Activated T-cell treated with anti-CD3 and anti-CD28 coated beads for 48 hours (primary cell): ENCODE data around the gene CCDC112.
"Not testable (repeated sequence)": the region's sequence is repeated elsewhere in the genome, so short reads cannot be mapped to it uniquely, and the experiment has no call there.

Source experiments
- DNase-seq: peaks from one replicate; pipeline ENCODE4 v3.0.0-alpha.2; 2020; ENCODE audit warnings: low read depth

CCDC112 gene

DNA sequence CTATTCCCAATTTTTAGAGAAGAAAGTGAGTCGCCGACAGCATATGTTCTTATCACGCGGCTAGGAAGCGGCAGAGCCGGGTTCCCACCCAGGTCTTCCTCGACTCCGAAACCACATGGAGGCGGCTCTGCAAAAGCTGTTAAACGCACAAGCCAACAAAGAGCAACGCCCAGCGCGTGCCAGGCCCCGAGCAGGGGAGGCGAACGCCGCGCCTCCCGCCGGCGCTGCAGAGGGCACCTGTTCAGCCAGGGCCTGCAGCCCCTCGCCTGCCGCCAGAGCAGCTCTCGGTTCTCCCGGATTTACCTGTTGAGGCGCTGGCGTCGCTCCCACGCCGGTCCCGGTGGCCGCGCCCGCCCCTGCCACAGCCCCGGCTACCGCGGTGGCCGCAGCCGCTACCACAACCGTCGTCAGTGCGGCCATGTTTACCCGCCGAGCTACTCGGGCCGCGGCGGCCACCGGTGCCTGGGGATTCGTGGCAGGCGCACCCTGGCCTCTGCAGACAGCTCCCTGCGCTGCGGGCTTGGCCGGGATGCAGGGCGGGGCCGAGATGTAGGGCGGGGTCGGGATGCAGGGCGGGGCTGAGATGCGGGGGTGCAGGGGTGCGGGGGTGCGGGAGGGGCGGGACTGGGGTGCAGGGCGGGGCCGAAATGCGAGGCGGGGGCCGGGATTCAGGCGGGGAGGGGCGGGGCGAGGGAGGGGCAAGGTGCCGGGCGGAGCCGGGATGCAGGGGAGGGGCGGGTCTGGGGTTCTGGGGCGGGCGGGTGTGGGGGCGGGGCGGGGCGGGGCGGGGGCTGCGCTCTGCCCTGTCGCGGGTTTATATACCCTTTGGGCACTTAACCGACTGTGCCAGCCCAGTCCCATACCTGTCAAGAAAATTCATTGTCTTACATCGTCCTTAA lies at the start of gene CCDC112:
TSS of gene CCDC112 (minus strand) at position 531 of the 899 bp plus-strand sequence. CDS start at position 420, 111 bp downstream.
- peak; percentile 74 for DNase-seq

- DNase-seq = no peak
Observed at GRCh38 chr5:115345344-115345743, 48.9 kb upstream of the CCDC112 start.

- no peak for DNase-seq
Observed at GRCh38 chr5:115343855-115344254, 47.4 kb upstream of the CCDC112 start.

GRCh38 chr5:115342590-115343377 lies 46.3 kb upstream of the CCDC112 start:
- no peak for DNase-seq

- DNase-seq = no peak
Observed at GRCh38 chr5:115341745-115342144, 45.3 kb upstream of the CCDC112 start.

DNA sequence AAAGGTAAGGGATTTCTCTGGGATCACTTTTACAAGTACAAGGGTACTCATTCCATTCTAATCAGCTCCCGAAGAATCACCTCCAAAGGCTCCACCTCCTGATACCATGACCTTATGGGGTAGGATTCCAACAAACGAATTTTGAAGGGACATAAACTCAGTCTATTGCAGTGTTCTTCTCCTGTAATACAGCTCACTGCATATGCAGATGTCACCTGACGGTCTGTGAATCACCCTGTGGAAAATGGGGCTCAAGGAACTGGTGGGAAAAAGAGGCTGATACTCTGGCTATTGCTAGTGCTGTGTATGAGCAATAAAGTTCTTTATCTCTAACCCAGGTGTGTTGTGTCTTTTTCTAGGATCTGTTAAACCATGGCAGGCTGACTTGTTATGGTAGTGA lies 42.4 kb upstream of the CCDC112 start:
- DNase-seq = no peak

- no peak for DNase-seq
Observed at GRCh38 chr5:115337882-115338281, 41.4 kb upstream of the CCDC112 start.

DNA sequence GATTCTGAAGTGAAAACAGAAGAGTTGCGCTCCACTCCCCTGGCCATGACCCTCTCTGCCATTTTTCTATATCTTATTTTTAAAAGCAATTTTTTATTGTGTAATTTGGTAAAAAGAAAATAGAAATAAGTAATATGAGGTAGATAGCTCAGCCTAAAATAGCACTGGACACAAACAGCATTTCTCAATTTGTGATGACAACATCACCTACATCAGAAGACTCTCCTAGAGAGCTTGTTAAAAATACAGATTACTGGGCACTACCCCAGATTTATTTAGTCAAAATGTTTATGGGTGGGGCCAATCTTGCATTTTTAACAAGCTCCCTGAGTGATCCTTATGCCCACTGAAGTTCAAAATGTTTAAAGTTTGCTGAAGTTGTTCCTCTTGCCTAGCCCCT lies 40.5 kb upstream of the CCDC112 start:
- DNase-seq = no peak

GRCh38 chr5:115336201-115336720 lies 39.8 kb upstream of the CCDC112 start:
- no peak for DNase-seq

- no peak for DNase-seq
Observed at GRCh38 chr5:115335301-115335700, 38.8 kb upstream of the CCDC112 start.

- DNase-seq = no peak
Observed at GRCh38 chr5:115333164-115333563, 36.7 kb upstream of the CCDC112 start.

DNA sequence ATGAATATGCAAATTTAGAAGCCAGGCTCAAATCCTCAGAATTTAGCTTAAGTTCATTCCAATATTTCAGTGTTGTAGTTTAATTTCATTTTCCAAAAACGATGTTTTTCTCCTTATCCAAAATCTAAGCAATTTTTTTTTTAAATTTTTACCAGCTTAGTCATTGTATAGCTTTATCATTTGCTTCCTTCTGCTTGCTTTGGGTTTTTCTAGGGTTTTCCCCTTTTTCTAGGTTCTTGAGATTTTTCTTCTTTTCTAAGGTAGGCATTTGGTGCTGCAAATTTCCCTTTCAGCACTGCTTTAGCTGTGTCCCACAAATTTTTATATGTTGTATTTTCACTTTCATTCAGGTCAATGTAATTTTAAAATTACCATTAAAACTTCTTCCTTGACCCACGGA lies 34.4 kb upstream of the CCDC112 start:
- DNase-seq = no peak

DNA sequence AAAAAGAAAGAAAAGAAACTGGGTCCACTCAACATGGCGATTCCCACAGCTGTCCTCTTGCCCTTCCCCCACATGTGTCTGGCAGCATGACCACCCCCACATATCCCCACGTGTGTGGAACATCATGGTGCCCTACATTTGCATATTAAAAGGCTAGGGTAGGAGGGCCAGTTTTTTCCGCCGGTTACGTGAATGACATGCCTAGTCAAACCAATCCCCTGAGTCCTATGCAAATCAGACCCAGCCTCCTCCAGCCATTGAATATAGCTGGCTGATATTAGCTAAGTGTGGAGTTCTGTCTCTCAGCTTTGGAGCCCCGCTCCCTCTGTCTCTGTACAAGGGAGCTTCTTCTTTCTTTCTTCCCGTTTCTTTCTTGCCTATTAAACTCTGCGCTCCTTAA lies 33.0 kb upstream of the CCDC112 start:
- no peak for DNase-seq

- not testable (repeated sequence) for DNase-seq
Observed at GRCh38 chr5:115328617-115329274, 32.3 kb upstream of the CCDC112 start.

GRCh38 chr5:115325296-115325959 lies 29.0 kb upstream of the CCDC112 start:
- no peak for DNase-seq

DNA sequence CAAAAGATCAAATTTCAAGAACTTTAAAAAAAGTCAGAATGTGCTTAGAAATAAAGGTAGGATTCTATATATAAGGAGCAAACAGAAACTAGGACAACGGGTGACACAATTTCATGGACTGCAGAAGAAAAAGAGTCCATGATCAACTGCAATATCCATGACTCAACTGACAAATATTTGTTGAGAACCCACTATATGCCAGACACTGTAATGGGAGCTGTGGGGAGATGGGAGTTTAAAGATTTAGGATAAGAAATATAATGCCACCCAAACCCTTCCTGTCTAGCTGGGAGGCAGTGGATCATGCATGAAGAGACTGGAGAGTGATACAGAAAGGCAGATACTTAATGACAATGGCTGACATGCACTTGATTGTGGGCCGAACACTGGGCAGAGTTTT lies 27.6 kb upstream of the CCDC112 start:
- DNase-seq = no peak

GRCh38 chr5:115322729-115323128 lies 26.3 kb upstream of the CCDC112 start:
- DNase-seq = no peak

GRCh38 chr5:115321309-115321708 lies 24.9 kb upstream of the CCDC112 start:
- DNase-seq = no peak

GRCh38 chr5:115320515-115320914 lies 24.1 kb upstream of the CCDC112 start:
- no peak for DNase-seq

- no peak for DNase-seq
Observed at GRCh38 chr5:115320006-115320405, 23.6 kb upstream of the CCDC112 start.

DNA sequence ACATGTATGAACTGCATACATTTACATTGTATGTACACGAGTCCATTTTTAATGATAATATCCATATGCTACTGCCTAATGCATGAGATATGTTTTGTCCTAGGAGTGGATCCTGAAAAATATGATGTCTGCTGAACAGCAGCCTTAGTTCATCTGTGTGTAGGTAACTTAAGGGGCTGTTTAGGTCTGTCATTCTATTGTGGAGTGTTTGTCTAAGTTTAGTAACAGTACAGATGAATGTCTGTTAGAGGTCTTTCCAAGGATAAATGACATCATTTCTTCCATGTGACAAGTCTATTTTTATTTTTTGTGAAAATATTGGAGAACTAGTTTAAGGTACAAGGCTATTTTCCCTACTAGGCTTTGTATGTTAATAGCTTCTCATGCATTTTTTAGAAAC lies 22.6 kb upstream of the CCDC112 start:
- no peak for DNase-seq

DNA sequence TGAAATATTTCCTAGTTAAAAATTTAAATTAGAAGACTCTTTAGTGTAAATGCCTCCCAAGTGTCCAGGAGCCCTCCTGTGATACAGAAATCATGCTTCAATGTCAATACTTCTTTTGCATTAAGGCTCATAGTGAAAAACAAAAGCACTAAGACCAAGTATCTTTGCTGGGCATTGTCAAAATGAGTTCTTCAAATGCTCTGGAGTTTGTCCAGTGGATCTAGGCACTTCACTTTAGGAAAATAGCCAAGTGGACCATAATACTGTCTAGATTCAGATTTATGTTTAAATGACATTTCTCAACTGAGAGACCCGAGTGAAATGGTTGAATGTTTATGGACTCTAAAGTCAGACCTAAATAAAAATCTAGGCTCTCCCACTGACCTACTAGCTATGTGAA lies 21.3 kb upstream of the CCDC112 start:
- no peak for DNase-seq
